IPS-18c (cell line): ENCODE measurements around the gene ZC3HAV1.
"Not testable (repeated sequence)": the region's sequence is repeated elsewhere in the genome, so short reads cannot be mapped to it uniquely, and the experiment has no call there.

ENCODE experiments used
- H3K4me3 ChIP-seq: 2 replicates; pipeline ENCODE4 v1.7.0; 2013; ENCODE audit warnings: low read depth, mild to moderate bottlenecking, low read length, moderate library complexity; ENCODE audit not compliant: insufficient read depth
- H3K9me3 ChIP-seq: one replicate; pipeline ENCODE4 v1.6.1; 2013; ENCODE audit warnings: mild to moderate bottlenecking, low read length, moderate library complexity; ENCODE audit not compliant: control insufficient read depth, insufficient read depth

ZC3HAV1 gene

GRCh38 chr7:139095194-139095659 lies 14.3 kb downstream of the ZC3HAV1 start:
- H3K4me3 ChIP-seq = no peak overlapping the region
- H3K9me3 ChIP-seq = peaks cover under 1% of the 10 kb centered on the region

- Histone ChIP-seq H3K9me3 (no peaks in the 10 kb centered on the region), H3K4me3 (no peak overlapping the region)
Measured at GRCh38 chr7:139094596-139094995, 14.9 kb downstream of the ZC3HAV1 start.

GRCh38 chr7:139094030-139094429 lies 15.5 kb downstream of the ZC3HAV1 start:
- Histone ChIP-seq H3K9me3 (no peaks in the 10 kb centered on the region), H3K4me3 (no peak overlapping the region)

- H3K4me3 ChIP-seq, H3K9me3 ChIP-seq: not testable (repeated sequence)
Measured at GRCh38 chr7:139093512-139093911, 16.0 kb downstream of the ZC3HAV1 start.

GRCh38 chr7:139092090-139092796 lies 17.3 kb downstream of the ZC3HAV1 start:
- H3K4me3 ChIP-seq = no peak overlapping the region
- H3K9me3 ChIP-seq = no peaks in the 10 kb centered on the region

- no peaks in the 10 kb centered on the region for H3K9me3 ChIP-seq
- no peak overlapping the region for H3K4me3 ChIP-seq
Measured at GRCh38 chr7:139091677-139091996, 17.9 kb downstream of the ZC3HAV1 start.

- H3K9me3 ChIP-seq = no peaks in the 10 kb centered on the region
- H3K4me3 ChIP-seq = no peak overlapping the region
Measured at GRCh38 chr7:139089118-139089517, 20.4 kb downstream of the ZC3HAV1 start.

- H3K9me3 ChIP-seq = no peaks in the 10 kb centered on the region
Measured at GRCh38 chr7:139088268-139088667, 21.3 kb downstream of the ZC3HAV1 start.

GRCh38 chr7:139087212-139087611 lies 22.3 kb downstream of the ZC3HAV1 start:
- Histone ChIP-seq H3K4me3 (no peak overlapping the region), H3K9me3 (no peaks in the 10 kb centered on the region)

More at GRCh38 chr7:139088268-139088667, 21.3 kb downstream of the ZC3HAV1 start:
- no peak overlapping the region for H3K4me3 ChIP-seq

GRCh38 chr7:139086454-139086853 lies 23.1 kb downstream of the ZC3HAV1 start:
- H3K4me3 ChIP-seq = no peak overlapping the region
- no peaks in the 10 kb centered on the region for H3K9me3 ChIP-seq

GRCh38 chr7:139084709-139085108 lies 24.8 kb downstream of the ZC3HAV1 start:
- Histone ChIP-seq H3K9me3 (no peaks in the 10 kb centered on the region), H3K4me3 (no peak overlapping the region)

GRCh38 chr7:139081584-139081983 lies 27.9 kb downstream of the ZC3HAV1 start:
- Histone ChIP-seq H3K4me3 (no peak overlapping the region), H3K9me3 (no peaks in the 10 kb centered on the region)

GRCh38 chr7:139080905-139081304 lies 28.6 kb downstream of the ZC3HAV1 start:
- Histone ChIP-seq H3K9me3 (no peaks in the 10 kb centered on the region), H3K4me3 (no peak overlapping the region)

- no peaks in the 10 kb centered on the region for H3K9me3 ChIP-seq
- H3K4me3 ChIP-seq = no peak overlapping the region
Measured at GRCh38 chr7:139079861-139080260, 29.7 kb downstream of the ZC3HAV1 start.

GRCh38 chr7:139078911-139079310 lies 30.6 kb downstream of the ZC3HAV1 start:
- Histone ChIP-seq H3K9me3 (no peaks in the 10 kb centered on the region), H3K4me3 (no peak overlapping the region)

- Histone ChIP-seq H3K9me3 (no peaks in the 10 kb centered on the region), H3K4me3 (no peak overlapping the region)
Measured at GRCh38 chr7:139078399-139078798, 31.1 kb downstream of the ZC3HAV1 start.

GRCh38 chr7:139077706-139078105 lies 31.8 kb downstream of the ZC3HAV1 start:
- not testable (repeated sequence) for H3K9me3 ChIP-seq, H3K4me3 ChIP-seq

GRCh38 chr7:139075871-139076686 lies 33.4 kb downstream of the ZC3HAV1 start:
- Histone ChIP-seq H3K4me3 (no peak overlapping the region), H3K9me3 (no peaks in the 10 kb centered on the region)
